NOMO-1 treated with dmso at 0.1 percent for 144 hours (cell line): Measurements from ENCODE around the gene PDE11A.

ENCODE experiments used
- DNase-seq: peaks from one replicate; lab custom pipeline; 2025; ENCODE audit not compliant: unreplicated experiment; lab: John Stamatoyannopoulos, UW

PDE11A gene

DNA sequence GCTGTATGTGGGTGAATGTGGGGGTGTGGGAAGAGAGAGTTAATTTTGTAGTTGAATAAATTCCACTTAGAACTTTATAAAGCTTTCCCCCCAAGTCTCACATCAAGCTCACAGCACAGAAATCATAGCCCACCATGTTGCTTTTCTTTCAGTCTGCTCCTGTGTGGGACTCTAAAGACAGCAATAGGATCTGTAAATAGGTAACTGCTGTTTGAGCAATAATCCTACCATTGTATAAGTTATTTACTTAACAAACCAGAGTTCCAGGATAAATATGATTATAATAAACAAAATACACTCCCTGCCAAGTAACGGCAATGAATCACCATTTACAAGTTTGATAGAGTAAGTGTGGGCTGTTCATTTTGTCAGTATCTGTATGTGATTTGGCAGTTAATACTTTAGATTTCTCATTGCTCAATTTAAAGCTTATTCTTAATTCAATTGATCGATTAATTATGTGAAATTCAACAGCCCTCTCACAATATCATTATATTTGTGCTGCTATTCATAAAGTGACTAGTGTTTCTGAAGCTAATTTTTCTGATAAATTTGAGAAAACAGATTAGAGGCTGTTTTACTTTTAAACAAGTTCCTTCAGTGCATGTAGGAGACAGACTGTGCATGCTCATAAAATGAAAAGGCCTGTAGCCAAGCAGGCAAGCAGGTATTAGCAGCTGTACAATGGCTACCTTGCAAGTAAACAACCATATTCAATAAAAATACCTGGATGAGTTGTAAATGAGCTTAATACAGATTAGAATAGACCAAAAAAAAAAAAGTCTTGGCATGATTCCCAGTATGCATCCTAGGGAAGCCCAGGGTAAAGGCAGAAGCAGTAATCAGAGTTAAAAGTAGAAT, 142.7 kb downstream of the PDE11A start:
- DNase-seq = no peak

DNA sequence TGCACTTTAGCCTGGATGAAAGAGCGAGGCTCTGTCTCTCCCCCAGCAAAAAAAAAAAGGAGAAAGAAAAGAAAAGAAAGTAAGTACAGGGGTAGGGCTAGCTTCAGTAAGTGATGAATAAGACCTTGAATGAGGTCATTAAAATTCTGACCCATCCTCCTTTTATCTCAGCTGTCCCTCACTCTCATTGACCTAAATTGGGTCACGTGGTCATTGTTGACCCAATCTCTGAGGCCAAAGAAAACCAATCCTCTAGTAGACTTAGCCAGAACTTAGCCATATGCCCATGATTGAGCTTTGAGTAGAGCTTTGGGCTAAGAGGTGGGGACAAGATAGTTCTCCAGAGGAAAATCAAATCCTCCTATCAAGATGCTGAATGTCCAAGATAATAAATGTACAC, 149.3 kb downstream of the PDE11A start:
- no peak for DNase-seq

GRCh38 chr2:177921726-177922125, 150.9 kb downstream of the PDE11A start:
- no peak for DNase-seq

- DNase-seq = no peak
Measured at GRCh38 chr2:177917169-177917568, 155.4 kb downstream of the PDE11A start.

- DNase-seq = no peak
Measured at GRCh38 chr2:177916342-177916741, 156.2 kb downstream of the PDE11A start.

- DNase-seq = no peak
Measured at GRCh38 chr2:177914247-177914646, 158.3 kb downstream of the PDE11A start.

DNA sequence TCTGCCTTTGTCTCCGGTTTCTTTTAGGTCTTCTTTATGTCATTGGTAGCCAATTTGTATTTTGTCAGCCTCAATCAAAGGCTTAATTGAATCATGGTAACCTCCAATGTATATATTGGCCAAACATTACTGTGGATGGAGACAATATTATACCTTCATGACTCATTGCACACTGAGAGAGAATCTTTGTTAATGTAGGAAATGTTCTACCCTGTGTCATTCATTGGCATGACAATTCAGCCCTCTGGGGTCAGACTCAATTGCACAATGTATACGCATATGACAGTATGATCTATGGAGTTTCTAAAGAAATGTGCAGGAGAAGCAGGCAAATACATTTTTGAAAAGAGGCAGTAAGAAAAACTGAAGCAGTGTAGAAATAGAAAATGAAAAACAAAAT, 162.6 kb downstream of the PDE11A start:
- no peak for DNase-seq

GRCh38 chr2:177908824-177909223, 163.8 kb downstream of the PDE11A start:
- DNase-seq = no peak

GRCh38 chr2:177908182-177908581, 164.4 kb downstream of the PDE11A start:
- DNase-seq = no peak

- peak; percentile 2 for DNase-seq
Measured at GRCh38 chr2:177906041-177906718, 166.4 kb downstream of the PDE11A start.

DNA sequence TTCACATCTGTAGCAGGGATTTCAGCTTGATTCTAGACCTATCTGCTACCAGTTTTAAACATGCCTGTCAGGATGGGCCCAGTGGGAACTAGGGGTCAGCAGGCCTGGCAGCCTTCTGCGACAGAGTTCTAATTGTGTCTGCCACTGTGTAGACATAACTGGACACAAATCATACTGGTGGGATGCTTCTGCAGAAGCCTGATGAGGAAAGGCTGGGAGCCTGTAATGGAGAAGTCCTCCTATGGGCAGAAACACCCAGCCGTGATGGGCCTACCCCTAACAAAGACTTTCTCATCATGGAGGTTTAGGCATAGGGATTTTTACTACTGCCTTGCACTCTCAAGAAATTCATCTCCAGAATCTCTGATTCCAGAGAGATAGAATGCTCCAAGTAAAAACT, 166.9 kb downstream of the PDE11A start:
- DNase-seq = no peak

DNA sequence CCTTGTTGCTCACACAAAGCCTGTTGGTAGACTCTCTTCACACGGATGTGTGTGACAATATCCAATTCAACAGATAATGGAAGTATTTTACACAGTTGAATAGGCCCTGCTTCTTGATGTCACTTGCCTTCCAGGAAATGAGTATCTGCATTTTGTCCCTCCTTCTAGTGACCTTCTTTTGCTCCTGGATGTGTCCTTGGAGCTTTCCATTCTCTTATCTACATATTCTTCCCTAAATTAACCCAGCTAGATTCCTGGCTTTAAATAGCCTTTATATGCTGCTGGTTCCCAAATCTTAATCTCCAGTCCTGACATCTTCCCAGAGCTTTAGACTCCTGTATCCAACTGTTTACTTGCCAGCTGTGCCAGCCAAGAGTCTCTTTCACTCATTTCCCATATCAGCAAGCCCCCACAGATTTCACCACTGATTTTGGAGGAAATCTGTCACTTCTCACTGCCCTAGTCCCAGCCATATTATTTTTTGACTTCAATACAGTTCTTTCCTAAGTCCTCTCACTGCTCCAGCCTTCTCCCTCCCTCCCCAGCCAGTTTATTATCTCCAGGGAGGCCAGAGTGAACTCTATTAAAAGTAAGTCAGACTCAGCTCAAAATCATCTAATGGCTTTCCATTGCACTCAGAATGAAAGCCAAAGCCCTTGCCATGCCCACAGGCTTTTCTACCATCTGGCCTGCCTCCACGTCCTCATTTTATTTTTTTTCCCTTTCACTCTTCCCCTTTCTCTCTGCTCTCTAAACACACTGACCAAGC, 170.0 kb downstream of the PDE11A start:
- no peak for DNase-seq

GRCh38 chr2:177900082-177900481, 172.5 kb downstream of the PDE11A start:
- DNase-seq = no peak

DNA sequence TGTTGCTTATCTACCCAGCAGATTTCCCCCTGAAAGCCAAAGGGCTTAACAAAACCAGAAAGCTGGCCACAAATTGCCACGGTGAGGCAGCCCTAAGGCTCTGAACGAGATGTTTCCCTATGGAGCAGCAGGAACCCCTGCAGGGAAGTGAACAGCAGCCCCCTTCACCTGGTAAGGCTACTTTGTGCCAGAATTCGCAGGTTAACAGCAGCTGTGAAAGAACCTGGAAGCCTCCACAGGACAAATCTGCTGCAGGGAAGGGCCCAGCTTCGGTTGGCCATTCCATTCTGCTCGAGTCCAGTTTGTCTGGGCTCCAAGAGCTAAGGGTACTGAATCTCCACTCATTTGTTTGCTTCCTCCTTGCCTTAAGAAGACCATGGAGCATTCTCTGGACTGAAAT, 175.3 kb downstream of the PDE11A start:
- DNase-seq = no peak

DNA sequence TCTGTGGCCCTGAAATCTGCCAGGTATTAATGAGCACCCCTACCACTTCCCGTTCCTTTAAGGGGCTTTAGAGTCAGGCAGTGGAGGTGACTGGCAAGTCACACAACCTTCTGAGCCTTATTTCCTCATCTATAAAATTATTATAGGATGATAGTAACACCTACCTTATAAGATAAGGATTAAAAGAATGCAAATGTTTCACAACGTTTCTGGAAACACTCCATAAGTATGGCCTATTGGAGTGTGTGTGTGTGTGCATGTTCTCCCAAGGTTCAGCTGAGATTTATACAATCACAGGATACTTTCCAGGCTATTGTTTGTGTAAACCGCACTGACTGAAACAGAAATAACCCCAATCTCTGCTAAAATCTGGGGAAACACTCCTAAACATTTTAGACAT, 176.0 kb downstream of the PDE11A start:
- no peak for DNase-seq

DNA sequence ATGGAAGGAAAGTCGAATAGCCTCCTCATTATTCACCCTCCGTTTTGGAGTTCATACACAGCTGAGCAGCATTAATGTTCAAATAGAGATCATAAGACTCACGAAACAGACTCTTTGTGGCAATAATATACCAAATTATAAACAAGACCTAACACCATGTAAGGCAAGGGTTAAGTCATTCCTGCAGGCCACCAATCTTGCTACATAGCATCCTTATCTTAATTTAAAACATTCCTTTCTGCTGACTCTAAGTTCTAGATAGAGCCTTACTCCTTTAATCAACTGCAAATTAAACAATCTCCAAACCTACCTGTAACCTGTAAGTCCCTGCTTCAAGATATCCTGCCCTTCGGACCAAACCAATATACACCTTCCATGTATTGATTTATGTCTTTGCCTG, 178.0 kb downstream of the PDE11A start:
- no peak for DNase-seq

DNA sequence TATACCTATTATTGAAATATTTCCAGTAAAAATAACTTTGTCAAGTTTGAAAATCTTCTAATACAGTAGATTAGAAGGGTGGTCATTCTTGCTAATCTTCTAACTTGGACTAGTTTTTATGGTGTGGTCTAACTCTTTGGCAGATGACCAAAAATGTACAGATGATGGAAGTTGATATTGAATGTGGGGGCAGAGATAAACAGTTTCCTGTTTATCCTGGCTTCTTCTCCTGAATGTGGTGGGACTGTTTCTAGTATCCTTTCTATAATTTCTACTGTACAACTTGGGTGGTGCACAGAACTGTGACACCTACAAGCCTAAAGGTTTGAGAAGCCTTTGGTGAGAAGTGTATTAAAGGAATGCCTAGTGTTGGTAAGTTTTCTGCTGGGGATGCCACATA, 178.7 kb downstream of the PDE11A start:
- DNase-seq = no peak

DNA sequence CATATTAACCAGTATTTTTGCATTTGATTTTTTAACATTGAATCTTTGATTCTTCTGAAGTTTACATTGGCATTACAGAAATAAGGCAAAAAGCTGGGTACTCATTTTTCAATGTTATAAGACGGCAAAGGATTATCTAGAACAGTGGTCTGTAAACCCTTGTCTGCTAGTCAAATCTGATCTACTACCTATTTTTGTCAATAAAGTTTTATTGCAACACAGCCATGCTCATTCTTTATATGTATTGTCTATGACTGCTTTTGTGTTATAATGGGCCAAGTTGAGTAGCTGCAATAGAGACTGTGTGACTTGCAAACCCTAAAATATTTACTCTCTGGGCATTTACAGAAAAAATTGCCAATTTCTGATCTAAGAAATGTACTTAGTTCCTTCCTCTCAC, 181.0 kb downstream of the PDE11A start:
- no peak for DNase-seq

DNA sequence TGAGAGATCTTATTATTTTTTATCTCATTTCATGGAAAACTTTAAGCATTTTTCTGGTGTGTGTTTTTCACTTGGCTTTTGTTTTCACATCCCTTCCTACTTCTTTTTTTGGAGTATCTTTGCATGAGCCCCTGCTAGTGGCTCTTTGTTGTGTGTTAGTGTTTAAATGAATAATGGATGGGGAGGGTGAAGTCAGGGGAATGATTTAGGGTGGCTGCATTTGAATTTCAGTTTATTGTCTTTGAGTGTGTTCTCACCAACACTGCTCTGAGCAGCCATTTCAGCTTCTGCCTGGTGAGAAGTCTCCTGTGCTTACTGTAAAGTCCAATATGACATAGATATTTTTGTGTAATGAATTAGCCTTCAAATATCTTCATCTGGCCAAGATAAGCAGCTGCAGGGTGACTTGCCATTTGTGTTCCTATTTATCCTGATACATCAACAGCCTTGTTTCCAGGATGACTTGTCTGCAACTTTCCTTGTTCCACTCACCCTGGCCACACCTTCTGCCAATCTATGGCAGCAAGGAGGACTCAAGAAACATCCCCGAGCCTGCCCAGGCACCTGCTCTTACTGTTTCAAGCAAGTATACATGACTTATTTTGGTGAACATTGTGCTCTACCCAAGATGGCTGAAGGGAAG, 182.6 kb downstream of the PDE11A start:
- no peak for DNase-seq

- DNase-seq = no peak
Measured at GRCh38 chr2:177888581-177888980, 184.0 kb downstream of the PDE11A start.

GRCh38 chr2:177887722-177888121, 184.9 kb downstream of the PDE11A start:
- DNase-seq = no peak
